ENCODE measurements around the gene GPAT3.

- no peak for TF ChIP-seq CTCF (IDR thresholded peaks at IDR 0.05)
- no peak for TF ChIP-seq POLR2A (IDR thresholded peaks at IDR 0.05)
- no peak for TF ChIP-seq POLR2AphosphoS5 (IDR thresholded peaks at IDR 0.05)
- TF ChIP-seq EP300 (IDR thresholded peaks at IDR 0.05), result no peak
These were observed 31.9 kb upstream of the GPAT3 start for GRCh38 chr4:83503974-83504373.

All from upper lobe of left lung (tissue), 4 donors.